Measurements from ENCODE around the gene RBM47. TPM values are rescaled to one million over a fixed set of nuclear protein-coding genes. Genes with fewer than 3 reads are reported as not detected.
"Not testable (repeated sequence)": the region's sequence is repeated elsewhere in the genome, so short reads cannot be mapped to it uniquely, and the experiment has no call there.

Gene RBM47
- total RNA-seq, 1 donor from 2014 or later = not detected

GRCh38 chr4:40544221-40544620 is 85.4 kb downstream of the RBM47 start:
- DNase-seq (ENCODE audit: low read depth in 2 of 2) = no peak

- peak in 1 of 2 donors; percentile 19 for DNase-seq (ENCODE audit: low read depth in 2 of 2)
Observed at GRCh38 chr4:40540800-40541199, 88.9 kb downstream of the RBM47 start.

- no peak for DNase-seq (ENCODE audit: low read depth in 2 of 2)
Observed at GRCh38 chr4:40536032-40536431, 93.6 kb downstream of the RBM47 start.

GRCh38 chr4:40531636-40532023 is 98.0 kb downstream of the RBM47 start:
- no peak for DNase-seq (ENCODE audit: low read depth in 2 of 2)

GRCh38 chr4:40530961-40531635 is 98.6 kb downstream of the RBM47 start:
- DNase-seq (ENCODE audit: low read depth in 2 of 2) = no peak

GRCh38 chr4:40526741-40527140 is 102.9 kb downstream of the RBM47 start:
- no peak for DNase-seq (ENCODE audit: low read depth in 2 of 2)

GRCh38 chr4:40525752-40526598 is 103.7 kb downstream of the RBM47 start:
- DNase-seq (ENCODE audit: low read depth in 2 of 2) = peak in 1 of 2 donors; percentile 43

GRCh38 chr4:40524366-40525041 is 105.2 kb downstream of the RBM47 start:
- DNase-seq (ENCODE audit: low read depth in 2 of 2) = peak in 1 of 2 donors; percentile 79

GRCh38 chr4:40523581-40523980 is 106.1 kb downstream of the RBM47 start:
- DNase-seq (ENCODE audit: low read depth in 2 of 2) = no peak

GRCh38 chr4:40521957-40522356 is 107.7 kb downstream of the RBM47 start:
- no peak for DNase-seq (ENCODE audit: low read depth in 2 of 2)

- DNase-seq (ENCODE audit: low read depth in 2 of 2) = no peak
Observed at GRCh38 chr4:40520533-40520932, 109.1 kb downstream of the RBM47 start.

GRCh38 chr4:40517081-40517480 is 112.6 kb downstream of the RBM47 start:
- not testable (repeated sequence) for DNase-seq (ENCODE audit: low read depth in 2 of 2)

- no peak for DNase-seq (ENCODE audit: low read depth in 2 of 2)
Observed at GRCh38 chr4:40516651-40517050, 113.0 kb downstream of the RBM47 start.

GRCh38 chr4:40515398-40516293 is 114.0 kb downstream of the RBM47 start:
- DNase-seq (ENCODE audit: low read depth in 2 of 2) = no peak

- DNase-seq (ENCODE audit: low read depth in 2 of 2) = no peak
Observed at GRCh38 chr4:40515037-40515397, 114.6 kb downstream of the RBM47 start.

- DNase-seq (ENCODE audit: low read depth in 2 of 2) = no peak
Observed at GRCh38 chr4:40514497-40514951, 115.1 kb downstream of the RBM47 start.

GRCh38 chr4:40511036-40511614 is 118.5 kb downstream of the RBM47 start:
- DNase-seq (ENCODE audit: low read depth in 2 of 2) = no peak

GRCh38 chr4:40507977-40508376 is 121.7 kb downstream of the RBM47 start:
- no peak for DNase-seq (ENCODE audit: low read depth in 2 of 2)

- DNase-seq (ENCODE audit: low read depth in 2 of 2) = no peak
Observed at GRCh38 chr4:40506492-40506891, 123.2 kb downstream of the RBM47 start.

- no peak for DNase-seq (ENCODE audit: low read depth in 2 of 2)
Observed at GRCh38 chr4:40506066-40506465, 123.6 kb downstream of the RBM47 start.

- no peak for DNase-seq (ENCODE audit: low read depth in 2 of 2)
Observed at GRCh38 chr4:40502934-40503333, 126.7 kb downstream of the RBM47 start.

Data from lung microvascular endothelial cell (primary cell).